Measurements from ENCODE around the gene ESCO1.

ESCO1 gene

GRCh38 chr18:21526463-21526862 is 74.0 kb downstream of the ESCO1 start:
- TF ChIP-seq CTCF (IDR thresholded peaks at IDR 0.05; ENCODE audit: insufficient read depth, low read depth, low read length, missing control alignments), result no peak
- DNase-seq (ENCODE audit: low read depth), result no peak
- H3K4me3 ChIP-seq (ENCODE audit: low read depth, low read length), result no peak overlapping the region

GRCh38 chr18:21525916-21526315 is 74.6 kb downstream of the ESCO1 start:
- no peak for DNase-seq (ENCODE audit: low read depth)
- TF ChIP-seq CTCF (IDR thresholded peaks at IDR 0.05; ENCODE audit: insufficient read depth, low read depth, low read length, missing control alignments), result no peak
- H3K4me3 ChIP-seq (ENCODE audit: low read depth, low read length), result no peak overlapping the region

- TF ChIP-seq CTCF (IDR thresholded peaks at IDR 0.05; ENCODE audit: insufficient read depth, low read depth, low read length, missing control alignments), result no peak
- no peak overlapping the region for H3K4me3 ChIP-seq (ENCODE audit: low read depth, low read length)
- no peak for DNase-seq (ENCODE audit: low read depth)
These were observed 78.0 kb downstream of the ESCO1 start for GRCh38 chr18:21522530-21522929.

- TF ChIP-seq CTCF (IDR thresholded peaks at IDR 0.05; ENCODE audit: insufficient read depth, low read depth, low read length, missing control alignments), result no peak
- DNase-seq (ENCODE audit: low read depth), result no peak
- no peak overlapping the region for H3K4me3 ChIP-seq (ENCODE audit: low read depth, low read length)
These were observed 86.8 kb downstream of the ESCO1 start for GRCh38 chr18:21513741-21514140.

- no peak overlapping the region for H3K4me3 ChIP-seq (ENCODE audit: low read depth, low read length)
- DNase-seq (ENCODE audit: low read depth), result no peak
- no peak for TF ChIP-seq CTCF (IDR thresholded peaks at IDR 0.05; ENCODE audit: insufficient read depth, low read depth, low read length, missing control alignments)
These were observed 87.2 kb downstream of the ESCO1 start for GRCh38 chr18:21513292-21513691.

- H3K4me3 ChIP-seq (ENCODE audit: low read depth, low read length), result no peak overlapping the region
- DNase-seq (ENCODE audit: low read depth), result no peak
- no peak for TF ChIP-seq CTCF (IDR thresholded peaks at IDR 0.05; ENCODE audit: insufficient read depth, low read depth, low read length, missing control alignments)
These were observed 91.4 kb downstream of the ESCO1 start for GRCh38 chr18:21509062-21509461.

GRCh38 chr18:21507913-21508701 is 92.4 kb downstream of the ESCO1 start:
- TF ChIP-seq CTCF (IDR thresholded peaks at IDR 0.05; ENCODE audit: insufficient read depth, low read depth, low read length, missing control alignments), result no peak
- no peak for DNase-seq (ENCODE audit: low read depth)
- no peak overlapping the region for H3K4me3 ChIP-seq (ENCODE audit: low read depth, low read length)
